GM23338 (cell line): ENCODE data around the gene SPA17. TPM values are rescaled to one million over a fixed set of nuclear protein-coding genes. Genes with fewer than 3 reads are reported as not detected.

Experiments
- ATAC-seq: fragments of 200-7000 bp; cut with Tn5 transposase; 3 replicates; pipeline ENCODE4 v1.9.1; 2020
- DNase-seq: peaks from one replicate; pipeline ENCODE4 v3.0.0-alpha.2; 2015; ENCODE audit warnings: low spot score
- H2AFZ ChIP-seq: fragments of 200-600 bp; sonication (generic); 2 replicates; pipeline ENCODE4 v1.8.0; 2016; ENCODE audit warnings: antibody characterized with exemption, mild to moderate bottlenecking, moderate library complexity
- H3F3A ChIP-seq: fragments of 200-600 bp; sonication (generic); replicated peaks from 2 replicates; pipeline ENCODE4 v1.8.0; 2017; ENCODE audit warnings: antibody characterized with exemption, mixed run types, low read depth
- H3K27ac ChIP-seq: fragments of 200-600 bp; sonication (generic); 2 replicates; pipeline ENCODE4 v1.6.1; 2016; ENCODE audit warnings: low read depth
- H3K27me3 ChIP-seq: fragments of 200-600 bp; sonication (generic); 2 replicates; pipeline ENCODE4 v1.8.0; 2016; ENCODE audit warnings: mild to moderate bottlenecking, mixed run types, moderate library complexity; ENCODE audit not compliant: insufficient read depth
- H3K36me3 ChIP-seq: fragments of 200-600 bp; sonication (generic); 2 replicates; pipeline ENCODE4 v1.8.0; 2016; ENCODE audit warnings: mild to moderate bottlenecking; ENCODE audit not compliant: insufficient read depth
- H3K4me1 ChIP-seq: fragments of 200-600 bp; sonication (generic); 2 replicates; pipeline ENCODE4 v1.8.0; 2016; ENCODE audit warnings: mild to moderate bottlenecking, moderate library complexity; ENCODE audit not compliant: insufficient read depth
- H3K4me2 ChIP-seq: fragments of 200-600 bp; sonication (generic); 2 replicates; pipeline ENCODE4 v1.7.1; 2017; ENCODE audit warnings: mixed run types
- H3K4me3 ChIP-seq: fragments of 200-600 bp; sonication (generic); 2 replicates; pipeline ENCODE4 v1.6.1; 2016; ENCODE audit warnings: mixed run types
- H3K79me2 ChIP-seq: fragments of 200-600 bp; sonication (generic); replicated peaks from 2 replicates; pipeline ENCODE4 v1.8.0; 2017; ENCODE audit warnings: mild to moderate bottlenecking; ENCODE audit not compliant: insufficient read depth
- H3K9me2 ChIP-seq: fragments of 200-600 bp; sonication (generic); 2 replicates; pipeline ENCODE4 v1.8.0; 2017; ENCODE audit not compliant: insufficient read depth
- H4K20me1 ChIP-seq: fragments of 200-600 bp; sonication (generic); replicated peaks from 2 replicates; pipeline ENCODE4 v1.8.0; 2017; ENCODE audit warnings: mild to moderate bottlenecking; ENCODE audit not compliant: insufficient read depth
- H3K27ac Mint-ChIP-seq: 2 replicates; pipeline ENCODE4 v1.8.0; 2020; ENCODE audit warnings: inconsistent platforms, mild to moderate bottlenecking, moderate library complexity, mixed read lengths
- H3K27me3 Mint-ChIP-seq: 3 replicates; pipeline ENCODE4 v1.8.0; 2022; ENCODE audit warnings: low read depth, mild to moderate bottlenecking, moderate library complexity, mixed read lengths, inconsistent platforms; ENCODE audit not compliant: insufficient read depth, poor library complexity
- H3K36me3 Mint-ChIP-seq: 3 replicates; pipeline ENCODE4 v1.8.0; 2021; ENCODE audit warnings: low read depth, mild to moderate bottlenecking, inconsistent platforms, moderate library complexity, mixed read lengths
- H3K4me1 Mint-ChIP-seq: 3 replicates; pipeline ENCODE4 v1.8.0; 2020; ENCODE audit warnings: mild to moderate bottlenecking, inconsistent platforms, mixed read lengths
- H3K4me3 Mint-ChIP-seq: 3 replicates; pipeline ENCODE4 v1.8.0; 2021; ENCODE audit warnings: moderate library complexity, mild to moderate bottlenecking, inconsistent platforms, mixed read lengths
- H3K9me3 Mint-ChIP-seq: 3 replicates; pipeline ENCODE4 v1.8.0; 2020; ENCODE audit warnings: moderate library complexity, mild to moderate bottlenecking, inconsistent platforms, mixed read lengths
- EZH2 ChIP-seq: fragments of 200-600 bp; sonication (generic); IDR thresholded peaks from one replicate; pipeline ENCODE4 v1.8.0; 2017; ENCODE audit warnings: antibody characterized with exemption, mild to moderate bottlenecking, low read depth; ENCODE audit not compliant: unreplicated experiment
- EZH2phosphoT487 ChIP-seq: fragments of 200-600 bp; sonication (generic); IDR thresholded peaks from one replicate; pipeline ENCODE4 v1.8.1; 2018; ENCODE audit warnings: antibody characterized with exemption; ENCODE audit not compliant: unreplicated experiment
- NANOG ChIP-seq: IDR thresholded peaks from 2 replicates; pipeline ENCODE4 v1.6.1; 2016; ENCODE audit warnings: antibody characterized with exemption, borderline replicate concordance
- STAT1 ChIP-seq: IDR thresholded peaks from one replicate; pipeline ENCODE4 v1.6.1; 2016; ENCODE audit warnings: antibody characterized with exemption; ENCODE audit not compliant: unreplicated experiment
- ZNF114 ChIP-seq: fragments of 250-450 bp; sonication (Bioruptor Pico); IDR thresholded peaks from 2 replicates; pipeline ENCODE4 v1.5.0; 2020; ENCODE audit warnings: mild to moderate bottlenecking, moderate library complexity
- ZNF331 ChIP-seq: fragments of 250-450 bp; sonication (Bioruptor Pico); IDR thresholded peaks from 2 replicates; pipeline ENCODE4 v1.5.0; 2020; ENCODE audit warnings: low read depth, mild to moderate bottlenecking, moderate library complexity
- polyA plus RNA-seq: library from polyadenylated mRNA; unstranded; fragments of >200 nt; fragmentation: Nextera tagmentation; extraction: Ambion mirVana; gene quantifications from 2 replicates; pipeline ENCODE4 v1.2.1, GENCODE V29; 2016
- total RNA-seq: library from RNA; depleted of rRNA; stranded (reverse); fragments of >200 nt; shearing (Covaris generic); gene quantifications from 2 replicates; pipeline ENCODE4 v1.2.3, GENCODE V29; 2014
- TF ChIP-seq, protein P1 (sequence below), 2 experiments: fragments of 200-600 bp in 1 of 2; sonication (generic) in 1 of 2; conservative IDR thresholded peaks; 2 replicates each; pipeline versions ENCODE4 v1.5.1 to v1.6.1; 2016 to 2017; ENCODE audit warnings: antibody characterized with exemption in 2 of 2, low read depth in 2 of 2, mild to moderate bottlenecking in 2 of 2, moderate library complexity in 1 of 2
- TF ChIP-seq, protein P2 (sequence below): fragments of 250-450 bp; sonication (Bioruptor Pico); IDR thresholded peaks from 2 replicates; pipeline ENCODE4 v1.5.0; 2020; ENCODE audit warnings: mild to moderate bottlenecking, moderate library complexity
- TF ChIP-seq, protein P3 (sequence below): IDR thresholded peaks from 2 replicates; pipeline ENCODE4 v1.6.1; 2016; ENCODE audit warnings: antibody characterized with exemption
- TF ChIP-seq, protein P4 (sequence below): IDR thresholded peaks from one replicate; pipeline ENCODE4 v1.6.1; 2018; ENCODE audit warnings: antibody characterized with exemption; ENCODE audit not compliant: unreplicated experiment

The SPA17 gene
- total and polyA plus RNA-seq, 2 experiments from 2014 or later, result 3.2 to 14.9 TPM

DNA sequence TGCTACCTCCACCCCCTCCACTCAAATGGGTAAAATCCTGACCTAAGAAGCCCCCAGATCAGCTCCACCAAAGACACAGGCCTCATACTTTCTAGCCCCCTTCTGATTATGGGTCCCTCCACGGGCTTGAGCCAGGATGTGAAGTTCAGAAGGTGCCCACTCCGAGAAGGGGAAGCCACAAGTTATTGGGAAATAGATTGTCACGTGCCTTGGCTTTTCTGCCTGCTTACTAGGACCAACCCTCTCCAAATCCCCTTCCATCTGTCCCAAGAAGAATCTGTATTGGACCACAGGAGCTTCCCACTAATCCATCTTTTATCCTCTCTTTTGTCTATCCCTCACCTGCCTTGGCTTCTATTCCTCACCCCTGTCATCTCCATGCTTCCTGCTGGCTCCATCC lies 63.0 kb downstream of the SPA17 start:
- Histone ChIP-seq H4K20me1 (peaks cover 11% of the 10 kb centered on the region), H3K4me1 (peaks cover 23% of the 10 kb centered on the region), H3K4me3 (no peak overlapping the region), H3K9me2 (no peaks in the 10 kb centered on the region), H3K27ac (no peak overlapping the region), H3K27me3 (peaks cover 78% of the 10 kb centered on the region), H3K79me2 (no peaks in the 10 kb centered on the region), H3K36me3 (no peaks in the 10 kb centered on the region), H3K4me2 (no peak overlapping the region), H3F3A (no peaks in the 10 kb centered on the region), H2AFZ (no peak overlapping the region)
- TF ChIP-seq, protein P1, sequence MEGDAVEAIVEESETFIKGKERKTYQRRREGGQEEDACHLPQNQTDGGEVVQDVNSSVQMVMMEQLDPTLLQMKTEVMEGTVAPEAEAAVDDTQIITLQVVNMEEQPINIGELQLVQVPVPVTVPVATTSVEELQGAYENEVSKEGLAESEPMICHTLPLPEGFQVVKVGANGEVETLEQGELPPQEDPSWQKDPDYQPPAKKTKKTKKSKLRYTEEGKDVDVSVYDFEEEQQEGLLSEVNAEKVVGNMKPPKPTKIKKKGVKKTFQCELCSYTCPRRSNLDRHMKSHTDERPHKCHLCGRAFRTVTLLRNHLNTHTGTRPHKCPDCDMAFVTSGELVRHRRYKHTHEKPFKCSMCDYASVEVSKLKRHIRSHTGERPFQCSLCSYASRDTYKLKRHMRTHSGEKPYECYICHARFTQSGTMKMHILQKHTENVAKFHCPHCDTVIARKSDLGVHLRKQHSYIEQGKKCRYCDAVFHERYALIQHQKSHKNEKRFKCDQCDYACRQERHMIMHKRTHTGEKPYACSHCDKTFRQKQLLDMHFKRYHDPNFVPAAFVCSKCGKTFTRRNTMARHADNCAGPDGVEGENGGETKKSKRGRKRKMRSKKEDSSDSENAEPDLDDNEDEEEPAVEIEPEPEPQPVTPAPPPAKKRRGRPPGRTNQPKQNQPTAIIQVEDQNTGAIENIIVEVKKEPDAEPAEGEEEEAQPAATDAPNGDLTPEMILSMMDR (conservative IDR thresholded peaks at IDR 0.05; ENCODE audit: low read depth in 2 of 2), result no peak
- TF ChIP-seq, protein P2, sequence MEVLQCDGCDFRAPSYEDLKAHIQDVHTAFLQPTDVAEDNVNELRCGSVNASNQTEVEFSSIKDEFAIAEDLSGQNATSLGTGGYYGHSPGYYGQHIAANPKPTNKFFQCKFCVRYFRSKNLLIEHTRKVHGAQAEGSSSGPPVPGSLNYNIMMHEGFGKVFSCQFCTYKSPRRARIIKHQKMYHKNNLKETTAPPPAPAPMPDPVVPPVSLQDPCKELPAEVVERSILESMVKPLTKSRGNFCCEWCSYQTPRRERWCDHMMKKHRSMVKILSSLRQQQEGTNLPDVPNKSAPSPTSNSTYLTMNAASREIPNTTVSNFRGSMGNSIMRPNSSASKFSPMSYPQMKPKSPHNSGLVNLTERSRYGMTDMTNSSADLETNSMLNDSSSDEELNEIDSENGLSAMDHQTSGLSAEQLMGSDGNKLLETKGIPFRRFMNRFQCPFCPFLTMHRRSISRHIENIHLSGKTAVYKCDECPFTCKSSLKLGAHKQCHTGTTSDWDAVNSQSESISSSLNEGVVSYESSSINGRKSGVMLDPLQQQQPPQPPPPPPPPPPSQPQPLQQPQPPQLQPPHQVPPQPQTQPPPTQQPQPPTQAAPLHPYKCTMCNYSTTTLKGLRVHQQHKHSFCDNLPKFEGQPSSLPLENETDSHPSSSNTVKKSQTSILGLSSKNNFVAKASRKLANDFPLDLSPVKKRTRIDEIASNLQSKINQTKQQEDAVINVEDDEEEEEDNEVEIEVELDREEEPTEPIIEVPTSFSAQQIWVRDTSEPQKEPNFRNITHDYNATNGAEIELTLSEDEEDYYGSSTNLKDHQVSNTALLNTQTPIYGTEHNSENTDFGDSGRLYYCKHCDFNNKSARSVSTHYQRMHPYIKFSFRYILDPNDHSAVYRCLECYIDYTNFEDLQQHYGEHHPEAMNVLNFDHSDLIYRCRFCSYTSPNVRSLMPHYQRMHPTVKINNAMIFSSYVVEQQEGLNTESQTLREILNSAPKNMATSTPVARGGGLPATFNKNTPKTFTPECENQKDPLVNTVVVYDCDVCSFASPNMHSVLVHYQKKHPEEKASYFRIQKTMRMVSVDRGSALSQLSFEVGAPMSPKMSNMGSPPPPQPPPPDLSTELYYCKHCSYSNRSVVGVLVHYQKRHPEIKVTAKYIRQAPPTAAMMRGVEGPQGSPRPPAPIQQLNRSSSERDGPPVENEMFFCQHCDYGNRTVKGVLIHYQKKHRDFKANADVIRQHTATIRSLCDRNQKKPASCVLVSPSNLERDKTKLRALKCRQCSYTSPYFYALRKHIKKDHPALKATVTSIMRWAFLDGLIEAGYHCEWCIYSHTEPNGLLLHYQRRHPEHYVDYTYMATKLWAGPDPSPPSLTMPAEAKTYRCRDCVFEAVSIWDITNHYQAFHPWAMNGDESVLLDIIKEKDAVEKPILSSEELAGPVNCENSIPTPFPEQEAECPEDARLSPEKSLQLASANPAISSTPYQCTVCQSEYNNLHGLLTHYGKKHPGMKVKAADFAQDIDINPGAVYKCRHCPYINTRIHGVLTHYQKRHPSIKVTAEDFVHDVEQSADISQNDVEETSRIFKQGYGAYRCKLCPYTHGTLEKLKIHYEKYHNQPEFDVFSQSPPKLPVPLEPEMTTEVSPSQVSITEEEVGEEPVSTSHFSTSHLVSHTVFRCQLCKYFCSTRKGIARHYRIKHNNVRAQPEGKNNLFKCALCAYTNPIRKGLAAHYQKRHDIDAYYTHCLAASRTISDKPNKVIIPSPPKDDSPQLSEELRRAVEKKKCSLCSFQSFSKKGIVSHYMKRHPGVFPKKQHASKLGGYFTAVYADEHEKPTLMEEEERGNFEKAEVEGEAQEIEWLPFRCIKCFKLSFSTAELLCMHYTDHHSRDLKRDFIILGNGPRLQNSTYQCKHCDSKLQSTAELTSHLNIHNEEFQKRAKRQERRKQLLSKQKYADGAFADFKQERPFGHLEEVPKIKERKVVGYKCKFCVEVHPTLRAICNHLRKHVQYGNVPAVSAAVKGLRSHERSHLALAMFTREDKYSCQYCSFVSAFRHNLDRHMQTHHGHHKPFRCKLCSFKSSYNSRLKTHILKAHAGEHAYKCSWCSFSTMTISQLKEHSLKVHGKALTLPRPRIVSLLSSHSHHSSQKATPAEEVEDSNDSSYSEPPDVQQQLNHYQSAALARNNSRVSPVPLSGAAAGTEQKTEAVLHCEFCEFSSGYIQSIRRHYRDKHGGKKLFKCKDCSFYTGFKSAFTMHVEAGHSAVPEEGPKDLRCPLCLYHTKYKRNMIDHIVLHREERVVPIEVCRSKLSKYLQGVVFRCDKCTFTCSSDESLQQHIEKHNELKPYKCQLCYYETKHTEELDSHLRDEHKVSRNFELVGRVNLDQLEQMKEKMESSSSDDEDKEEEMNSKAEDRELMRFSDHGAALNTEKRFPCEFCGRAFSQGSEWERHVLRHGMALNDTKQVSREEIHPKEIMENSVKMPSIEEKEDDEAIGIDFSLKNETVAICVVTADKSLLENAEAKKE, result no peak
- TF ChIP-seq ZNF331 (CRISPR knock-in tag) (no peak), NANOG (no peak), STAT1 (no peak), EZH2 (no peak), EZH2phosphoT487 (no peak), ZNF114 (CRISPR knock-in tag) (no peak)
- TF ChIP-seq, protein P3, sequence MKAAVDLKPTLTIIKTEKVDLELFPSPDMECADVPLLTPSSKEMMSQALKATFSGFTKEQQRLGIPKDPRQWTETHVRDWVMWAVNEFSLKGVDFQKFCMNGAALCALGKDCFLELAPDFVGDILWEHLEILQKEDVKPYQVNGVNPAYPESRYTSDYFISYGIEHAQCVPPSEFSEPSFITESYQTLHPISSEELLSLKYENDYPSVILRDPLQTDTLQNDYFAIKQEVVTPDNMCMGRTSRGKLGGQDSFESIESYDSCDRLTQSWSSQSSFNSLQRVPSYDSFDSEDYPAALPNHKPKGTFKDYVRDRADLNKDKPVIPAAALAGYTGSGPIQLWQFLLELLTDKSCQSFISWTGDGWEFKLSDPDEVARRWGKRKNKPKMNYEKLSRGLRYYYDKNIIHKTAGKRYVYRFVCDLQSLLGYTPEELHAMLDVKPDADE, result no peak
- TF ChIP-seq, protein P4, sequence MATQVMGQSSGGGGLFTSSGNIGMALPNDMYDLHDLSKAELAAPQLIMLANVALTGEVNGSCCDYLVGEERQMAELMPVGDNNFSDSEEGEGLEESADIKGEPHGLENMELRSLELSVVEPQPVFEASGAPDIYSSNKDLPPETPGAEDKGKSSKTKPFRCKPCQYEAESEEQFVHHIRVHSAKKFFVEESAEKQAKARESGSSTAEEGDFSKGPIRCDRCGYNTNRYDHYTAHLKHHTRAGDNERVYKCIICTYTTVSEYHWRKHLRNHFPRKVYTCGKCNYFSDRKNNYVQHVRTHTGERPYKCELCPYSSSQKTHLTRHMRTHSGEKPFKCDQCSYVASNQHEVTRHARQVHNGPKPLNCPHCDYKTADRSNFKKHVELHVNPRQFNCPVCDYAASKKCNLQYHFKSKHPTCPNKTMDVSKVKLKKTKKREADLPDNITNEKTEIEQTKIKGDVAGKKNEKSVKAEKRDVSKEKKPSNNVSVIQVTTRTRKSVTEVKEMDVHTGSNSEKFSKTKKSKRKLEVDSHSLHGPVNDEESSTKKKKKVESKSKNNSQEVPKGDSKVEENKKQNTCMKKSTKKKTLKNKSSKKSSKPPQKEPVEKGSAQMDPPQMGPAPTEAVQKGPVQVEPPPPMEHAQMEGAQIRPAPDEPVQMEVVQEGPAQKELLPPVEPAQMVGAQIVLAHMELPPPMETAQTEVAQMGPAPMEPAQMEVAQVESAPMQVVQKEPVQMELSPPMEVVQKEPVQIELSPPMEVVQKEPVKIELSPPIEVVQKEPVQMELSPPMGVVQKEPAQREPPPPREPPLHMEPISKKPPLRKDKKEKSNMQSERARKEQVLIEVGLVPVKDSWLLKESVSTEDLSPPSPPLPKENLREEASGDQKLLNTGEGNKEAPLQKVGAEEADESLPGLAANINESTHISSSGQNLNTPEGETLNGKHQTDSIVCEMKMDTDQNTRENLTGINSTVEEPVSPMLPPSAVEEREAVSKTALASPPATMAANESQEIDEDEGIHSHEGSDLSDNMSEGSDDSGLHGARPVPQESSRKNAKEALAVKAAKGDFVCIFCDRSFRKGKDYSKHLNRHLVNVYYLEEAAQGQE, result no peak
- ATAC-seq (no peak), DNase-seq (no peak)
- Mint-ChIP-seq H3K4me1 (peaks cover 14% of the 10 kb centered on the region), H3K4me3 (no peak overlapping the region), H3K36me3 (no peaks in the 10 kb centered on the region; the same call in 2 of the 3 replicates), H3K27me3 (peaks cover 55% of the 10 kb centered on the region), H3K27ac (no peak overlapping the region), H3K9me3 (no peaks in the 10 kb centered on the region)
